CD4-positive, CD25-positive, alpha-beta regulatory T cell (primary cell): ENCODE measurements around the gene COL6A5. TPM values are rescaled to one million over a fixed set of nuclear protein-coding genes. Genes with fewer than 3 reads are reported as not detected.
"Not testable (repeated sequence)": the region's sequence is repeated elsewhere in the genome, so short reads cannot be mapped to it uniquely, and the experiment has no call there.

Experiments
- ATAC-seq, 2 donors: fragments of 150-1000 bp; cut with Tn5 transposase; one replicate each; pipeline ENCODE4 v1.10.0; 2021; ENCODE audit warnings: low read depth in 2 of 2, moderate number of reproducible peaks in 2 of 2, moderate library complexity in 1 of 2
- DNase-seq, 3 donors: peaks; one replicate each; pipeline versions ENCODE4 v3.0.0 to v3.0.0-alpha.2; 2012 to 2022; ENCODE audit warnings: mixed read lengths in 1 of 3
- H3K27ac ChIP-seq: one replicate; pipeline ENCODE4 v1.7.0; 2013; ENCODE audit warnings: mild to moderate bottlenecking, low read length; ENCODE audit not compliant: insufficient read depth, poor library complexity, severe bottlenecking
- H3K27me3 ChIP-seq: one replicate; pipeline ENCODE4 v1.7.0; 2013; ENCODE audit warnings: low read length; ENCODE audit not compliant: control insufficient read depth, insufficient read depth
- H3K36me3 ChIP-seq: one replicate; pipeline ENCODE4 v1.7.0; 2013; ENCODE audit warnings: mild to moderate bottlenecking, low read length, moderate library complexity; ENCODE audit not compliant: control insufficient read depth, insufficient read depth
- H3K4me1 ChIP-seq: 2 replicates; pipeline ENCODE4 v1.7.0; 2013; ENCODE audit warnings: mild to moderate bottlenecking, low read length; ENCODE audit not compliant: insufficient read depth, control insufficient read depth, poor library complexity, severe bottlenecking
- H3K4me3 ChIP-seq: one replicate; pipeline ENCODE4 v1.7.0; 2013; ENCODE audit warnings: low read depth, mild to moderate bottlenecking, low read length, moderate library complexity
- H3K9me3 ChIP-seq, 2 experiments: 1 replicate in 1 of 2; 2 replicates in 1 of 2; pipeline ENCODE4 v1.7.0; 2013; ENCODE audit warnings: low read length in 2 of 2, mild to moderate bottlenecking in 1 of 2, moderate library complexity in 1 of 2; ENCODE audit not compliant: control insufficient read depth in 2 of 2
- H3K27ac Mint-ChIP-seq, 3 donors: one replicate each; pipeline ENCODE4 v1.8.0; 2020 to 2022; ENCODE audit warnings: mild to moderate bottlenecking in 3 of 3, mixed read lengths in 3 of 3, moderate library complexity in 2 of 3
- H3K27me3 Mint-ChIP-seq: one replicate; pipeline ENCODE4 v1.8.0; 2022; ENCODE audit warnings: mild to moderate bottlenecking, mixed read lengths
- H3K36me3 Mint-ChIP-seq: one replicate; pipeline ENCODE4 v1.8.0; 2020; ENCODE audit warnings: mixed read lengths
- H3K4me1 Mint-ChIP-seq, 4 donors: one replicate each; pipeline ENCODE4 v1.8.0; 2020 to 2022; ENCODE audit warnings: mixed read lengths in 4 of 4, mild to moderate bottlenecking in 1 of 4
- H3K4me3 Mint-ChIP-seq, 4 donors: one replicate each; pipeline ENCODE4 v1.8.0; 2020 to 2022; ENCODE audit warnings: mild to moderate bottlenecking in 4 of 4, mixed read lengths in 4 of 4, moderate library complexity in 3 of 4
- H3K9me3 Mint-ChIP-seq, 7 donors: one replicate each; pipeline ENCODE4 v1.8.0; 2020 to 2022; ENCODE audit warnings: mixed read lengths in 7 of 7, mild to moderate bottlenecking in 3 of 7, moderate library complexity in 2 of 7
- polyA plus RNA-seq, 4 donors: library from polyadenylated mRNA; unstranded; fragments of 300-500 nt; fragmentation: Illumina TruSeq; gene quantifications; one replicate each; pipeline ENCODE4 v1.2.3, GENCODE V29; 2021
- total RNA-seq: library from RNA; stranded (reverse); gene quantifications from one replicate; pipeline ENCODE4 v1.2.3, GENCODE V29; 2022

The COL6A5 gene
- total and polyA plus RNA-seq, 5 donors from 2014 or later, result not detected

GRCh38 chr3:130341388-130341787 lies 4.1 kb upstream of the COL6A5 start:
- Histone ChIP-seq H3K36me3 (no peaks in the 10 kb centered on the region), H3K27ac (no peak overlapping the region), H3K9me3 (no peaks in the 10 kb centered on the region), H3K4me1 (no peaks in the 10 kb centered on the region), H3K27me3 (peaks cover 16% of the 10 kb centered on the region), H3K4me3 (no peak overlapping the region)
- DNase-seq (no peak), ATAC-seq (no peak)
- Mint-ChIP-seq H3K27ac (no peak overlapping the region), H3K4me3 (no peak overlapping the region), H3K27me3 (peaks cover 29% of the 10 kb centered on the region), H3K9me3 (peaks cover 0 to 22% (median 4%) of the 10 kb centered on the region in 7 donors), H3K36me3 (no peaks in the 10 kb centered on the region), H3K4me1 (no peaks in the 10 kb centered on the region)

- H3K4me3 Mint-ChIP-seq, result no peak overlapping the region
- ATAC-seq (no peak), DNase-seq (no peak)
- H3K27me3 Mint-ChIP-seq, result peaks cover 34% of the 10 kb centered on the region
- Histone ChIP-seq H3K36me3 (no peaks in the 10 kb centered on the region), H3K27me3 (peaks cover 19% of the 10 kb centered on the region), H3K4me1 (no peaks in the 10 kb centered on the region), H3K27ac (no peak overlapping the region), H3K9me3 (no peaks in the 10 kb centered on the region), H3K4me3 (no peak overlapping the region)
- H3K27ac Mint-ChIP-seq, result no peak overlapping the region
- peaks cover 0 to 19% (median 4%) of the 10 kb centered on the region in 7 donors for H3K9me3 Mint-ChIP-seq
- no peaks in the 10 kb centered on the region for H3K4me1 Mint-ChIP-seq
- no peaks in the 10 kb centered on the region for H3K36me3 Mint-ChIP-seq
Measured at GRCh38 chr3:130341882-130342281, 3.6 kb upstream of the COL6A5 start.

GRCh38 chr3:130342821-130343661 lies 2.4 kb upstream of the COL6A5 start:
- Histone ChIP-seq H3K36me3 (no peaks in the 10 kb centered on the region), H3K9me3 (no peaks in the 10 kb centered on the region), H3K27ac (no peak overlapping the region), H3K4me3 (no peak overlapping the region), H3K4me1 (no peaks in the 10 kb centered on the region), H3K27me3 (peaks cover 22% of the 10 kb centered on the region)
- H3K27me3 Mint-ChIP-seq, result peaks cover 38% of the 10 kb centered on the region
- no peaks in the 10 kb centered on the region for H3K36me3 Mint-ChIP-seq
- no peak overlapping the region for H3K27ac Mint-ChIP-seq
- H3K4me1 Mint-ChIP-seq, result no peaks in the 10 kb centered on the region
- ATAC-seq (no peak), DNase-seq (no peak)
- no peak overlapping the region for H3K4me3 Mint-ChIP-seq
- peaks cover 0 to 11% (median 4%) of the 10 kb centered on the region in 7 donors for H3K9me3 Mint-ChIP-seq

- not testable (repeated sequence) for H3K4me3 Mint-ChIP-seq
Measured at GRCh38 chr3:130348258-130348657, 2.8 kb downstream of the COL6A5 start.

GRCh38 chr3:130354430-130354829 lies 9.0 kb downstream of the COL6A5 start:
- DNase-seq (peak in 1 of 3 donors; percentile 17), ATAC-seq (no peak)
- H3K36me3 ChIP-seq, result no peaks in the 10 kb centered on the region
- H3K27ac ChIP-seq, result no peak overlapping the region
- H3K27me3 Mint-ChIP-seq, result peaks cover 6% of the 10 kb centered on the region
- H3K4me1 Mint-ChIP-seq, result no peaks in the 10 kb centered on the region
- H3K36me3 Mint-ChIP-seq, result no peaks in the 10 kb centered on the region
- H3K4me1 ChIP-seq, result no peaks in the 10 kb centered on the region
- H3K27me3 ChIP-seq, result no peaks in the 10 kb centered on the region
- peaks cover 0 to 8% (median 2%) of the 10 kb centered on the region in 7 donors for H3K9me3 Mint-ChIP-seq
- no peaks in the 10 kb centered on the region for H3K9me3 ChIP-seq
- no peak overlapping the region for H3K27ac Mint-ChIP-seq
- H3K4me3 ChIP-seq, result no peak overlapping the region
- no peak overlapping the region for H3K4me3 Mint-ChIP-seq

More at GRCh38 chr3:130348258-130348657, 2.8 kb downstream of the COL6A5 start:
- H3K27me3 ChIP-seq, result peaks cover 22% of the 10 kb centered on the region
- not testable (repeated sequence) for H3K27ac Mint-ChIP-seq, H3K36me3 Mint-ChIP-seq, ATAC-seq, H3K27ac ChIP-seq, H3K4me3 ChIP-seq, DNase-seq, H3K4me1 Mint-ChIP-seq, H3K36me3 ChIP-seq, H3K9me3 ChIP-seq, H3K4me1 ChIP-seq
- Mint-ChIP-seq H3K9me3 (peaks cover 0 to 10% (median 2%) of the 10 kb centered on the region in 7 donors), H3K27me3 (peaks cover 31% of the 10 kb centered on the region)

GRCh38 chr3:130374033-130374432 lies 28.6 kb downstream of the COL6A5 start:
- Mint-ChIP-seq H3K9me3 (peaks cover 0 to 4% (median 0%) of the 10 kb centered on the region in 7 donors), H3K27me3 (no peaks in the 10 kb centered on the region), H3K27ac (no peak overlapping the region), H3K36me3 (no peaks in the 10 kb centered on the region), H3K4me3 (no peak overlapping the region), H3K4me1 (no peaks in the 10 kb centered on the region)
- H3K9me3 ChIP-seq, result no peaks in the 10 kb centered on the region
- no peaks in the 10 kb centered on the region for H3K36me3 ChIP-seq
- H3K27me3 ChIP-seq, result no peaks in the 10 kb centered on the region
- H3K4me3 ChIP-seq, result no peak overlapping the region
- no peaks in the 10 kb centered on the region for H3K4me1 ChIP-seq
- no peak for ATAC-seq
- no peak overlapping the region for H3K27ac ChIP-seq
- DNase-seq, result no peak

- no peaks in the 10 kb centered on the region for H3K4me1 ChIP-seq
- H3K27ac ChIP-seq, result no peak overlapping the region
- no peaks in the 10 kb centered on the region for H3K27me3 Mint-ChIP-seq
- no peaks in the 10 kb centered on the region for H3K36me3 ChIP-seq
- H3K27me3 ChIP-seq, result no peaks in the 10 kb centered on the region
- no peak overlapping the region for H3K4me3 Mint-ChIP-seq
- DNase-seq (no peak), ATAC-seq (no peak)
- no peaks in the 10 kb centered on the region for H3K36me3 Mint-ChIP-seq
- H3K9me3 Mint-ChIP-seq, result peaks cover 0 to 4% (median 0%) of the 10 kb centered on the region in 7 donors
- no peak overlapping the region for H3K27ac Mint-ChIP-seq
- H3K9me3 ChIP-seq, result no peaks in the 10 kb centered on the region
- no peak overlapping the region for H3K4me3 ChIP-seq
- H3K4me1 Mint-ChIP-seq, result no peaks in the 10 kb centered on the region
Measured at GRCh38 chr3:130374908-130375307, 29.4 kb downstream of the COL6A5 start.
